ENCODE measurements around the gene MYO1E. TPM values are rescaled to one million over a fixed set of nuclear protein-coding genes. Genes with fewer than 3 reads are reported as not detected.

MYO1E gene
- total RNA-seq, 4 donors from 2014 or later, result 49.7 to 135 (median 82.2) TPM

DNA sequence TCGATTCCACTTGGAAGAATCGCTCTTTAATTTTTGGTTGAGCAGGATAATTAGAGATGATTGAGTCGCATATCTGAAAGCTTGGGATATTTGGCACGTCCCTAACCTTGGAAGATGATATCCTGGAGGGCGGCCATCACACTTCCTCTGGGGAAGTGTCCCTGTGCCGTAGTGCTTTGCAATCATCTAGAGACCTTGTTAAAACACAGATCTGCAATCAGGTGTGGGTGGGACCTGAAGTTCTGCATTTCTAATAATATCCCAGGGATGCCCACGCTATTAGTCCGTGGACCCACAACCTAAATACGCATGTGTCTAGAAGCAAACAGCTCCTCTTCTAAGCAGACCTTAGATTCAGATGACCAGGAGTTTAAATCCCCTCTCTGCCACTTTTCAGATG is 20.5 kb downstream of the MYO1E start:
- H3K9me3 ChIP-seq, result no peaks in the 10 kb centered on the region
- H3K27ac ChIP-seq, result no peak overlapping the region
- intact Hi-C loops (cut with DNase I), result no loop called here
- 71 to 81% methylated on average over 7 to 9 of the region's 9 CpGs for WGBS, 2 donors
- no peaks in the 10 kb centered on the region for H3K36me3 ChIP-seq
- H3K4me3 ChIP-seq, result no peak overlapping the region
- TF ChIP-seq POLR2A (IDR thresholded peaks at IDR 0.05), result no peak
- TF ChIP-seq, protein P1, sequence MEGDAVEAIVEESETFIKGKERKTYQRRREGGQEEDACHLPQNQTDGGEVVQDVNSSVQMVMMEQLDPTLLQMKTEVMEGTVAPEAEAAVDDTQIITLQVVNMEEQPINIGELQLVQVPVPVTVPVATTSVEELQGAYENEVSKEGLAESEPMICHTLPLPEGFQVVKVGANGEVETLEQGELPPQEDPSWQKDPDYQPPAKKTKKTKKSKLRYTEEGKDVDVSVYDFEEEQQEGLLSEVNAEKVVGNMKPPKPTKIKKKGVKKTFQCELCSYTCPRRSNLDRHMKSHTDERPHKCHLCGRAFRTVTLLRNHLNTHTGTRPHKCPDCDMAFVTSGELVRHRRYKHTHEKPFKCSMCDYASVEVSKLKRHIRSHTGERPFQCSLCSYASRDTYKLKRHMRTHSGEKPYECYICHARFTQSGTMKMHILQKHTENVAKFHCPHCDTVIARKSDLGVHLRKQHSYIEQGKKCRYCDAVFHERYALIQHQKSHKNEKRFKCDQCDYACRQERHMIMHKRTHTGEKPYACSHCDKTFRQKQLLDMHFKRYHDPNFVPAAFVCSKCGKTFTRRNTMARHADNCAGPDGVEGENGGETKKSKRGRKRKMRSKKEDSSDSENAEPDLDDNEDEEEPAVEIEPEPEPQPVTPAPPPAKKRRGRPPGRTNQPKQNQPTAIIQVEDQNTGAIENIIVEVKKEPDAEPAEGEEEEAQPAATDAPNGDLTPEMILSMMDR (IDR thresholded peaks at IDR 0.05), result no peak
- no peaks in the 10 kb centered on the region for H3K27me3 ChIP-seq
- DNase-seq, result no peak
- peaks cover 8 to 57% (median 24%) of the 10 kb centered on the region in 3 donors for H3K4me1 ChIP-seq

- intact Hi-C loops (cut with DNase I), result no loop called here
Observed at GRCh38 chr15:59350421-59350732, 22.3 kb downstream of the MYO1E start.

DNA sequence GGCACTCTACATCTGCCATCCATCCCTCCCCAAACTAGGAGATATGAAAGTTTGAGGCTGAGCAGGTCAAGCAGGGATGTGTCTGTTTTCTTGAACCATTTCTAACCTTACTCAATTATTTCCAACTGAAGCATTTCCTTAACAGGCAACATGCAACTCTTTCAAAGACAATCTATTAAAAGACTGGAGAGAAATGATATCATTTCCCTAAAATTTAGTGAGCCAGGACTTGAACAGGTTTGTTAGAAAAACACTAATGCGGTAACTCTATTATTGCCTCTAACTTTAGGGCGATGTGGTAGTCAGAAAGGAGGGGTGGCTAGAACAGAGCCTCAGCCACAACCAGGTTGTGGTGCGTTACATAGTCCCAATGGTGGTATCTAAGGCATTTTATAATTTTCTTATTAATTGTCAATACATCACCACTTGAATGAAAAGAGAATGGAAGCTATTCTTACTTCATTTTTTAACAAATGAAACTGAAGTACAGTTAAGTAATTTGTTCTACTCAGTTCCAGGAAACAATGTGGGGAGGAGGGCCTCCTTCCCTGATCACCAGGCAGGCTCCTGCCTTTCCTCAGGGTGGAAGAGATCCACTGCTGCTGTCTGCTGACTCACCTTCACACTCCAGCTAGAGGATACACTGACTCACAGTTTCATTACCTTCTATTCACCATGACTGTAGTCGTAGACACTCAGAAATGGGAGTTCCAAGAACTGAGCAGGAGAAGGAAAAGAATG is 22.8 kb downstream of the MYO1E start:
- Histone ChIP-seq H3K27me3 (no peaks in the 10 kb centered on the region), H3K36me3 (no peaks in the 10 kb centered on the region), H3K4me3 (no peak overlapping the region), H3K9me3 (no peaks in the 10 kb centered on the region), H3K4me1 (peaks cover 8 to 57% (median 24%) of the 10 kb centered on the region in 3 donors), H3K27ac (peak overlapping the region; percentile 69 to 87 (median 78))
- TF ChIP-seq, protein P1 (IDR thresholded peaks at IDR 0.05), result no peak
- TF ChIP-seq POLR2A (IDR thresholded peaks at IDR 0.05), result no peak
- intact Hi-C loops (cut with DNase I), result no loop called here
- 36 to 53% methylated on average over 4 of the region's 4 CpGs for WGBS, 2 donors
- no peak for DNase-seq

More at GRCh38 chr15:59350421-59350732, 22.3 kb downstream of the MYO1E start:
- 38 to 55% methylated on average over 1 of the region's 1 CpG for WGBS, 2 donors
- no peak overlapping the region for H3K4me3 ChIP-seq
- peaks cover 8 to 59% (median 24%) of the 10 kb centered on the region in 3 donors for H3K4me1 ChIP-seq
- H3K36me3 ChIP-seq, result no peaks in the 10 kb centered on the region
- DNase-seq, result no peak
- TF ChIP-seq POLR2A (IDR thresholded peaks at IDR 0.05), result no peak
- TF ChIP-seq, protein P1 (IDR thresholded peaks at IDR 0.05), result no peak
- peak overlapping the region; percentile 69 to 87 (median 78) for H3K27ac ChIP-seq
- H3K9me3 ChIP-seq, result no peaks in the 10 kb centered on the region
- no peaks in the 10 kb centered on the region for H3K27me3 ChIP-seq

DNA sequence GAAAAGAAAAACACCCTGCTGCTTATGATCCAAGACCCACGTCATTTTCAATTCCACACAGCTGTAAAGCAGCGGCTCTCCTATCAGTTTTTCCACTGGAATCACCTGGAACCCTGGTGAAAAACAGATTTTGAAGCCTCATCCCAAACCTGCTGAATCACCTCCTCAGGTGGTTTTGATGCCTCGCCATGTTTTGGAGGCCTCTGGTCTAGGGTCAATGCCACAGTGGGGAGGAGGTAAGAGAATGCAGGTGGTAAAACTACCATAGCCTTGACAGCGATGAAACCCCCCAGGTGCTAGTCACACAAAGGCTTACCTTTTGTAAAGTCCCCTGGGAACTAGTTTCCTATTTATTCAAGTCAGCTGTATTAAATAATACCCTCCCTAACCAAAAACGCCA is 24.8 kb downstream of the MYO1E start:
- Histone ChIP-seq H3K27me3 (no peaks in the 10 kb centered on the region), H3K36me3 (no peaks in the 10 kb centered on the region), H3K4me3 (no peak overlapping the region), H3K4me1 (peaks cover 8 to 39% (median 17%) of the 10 kb centered on the region in 3 donors), H3K9me3 (no peaks in the 10 kb centered on the region), H3K27ac (no peak overlapping the region)
- 80 to 87% methylated on average over 5 of the region's 5 CpGs for WGBS, 2 donors
- intact Hi-C loops (cut with DNase I), result no loop called here
- TF ChIP-seq, protein P1 (IDR thresholded peaks at IDR 0.05), result no peak
- TF ChIP-seq POLR2A (IDR thresholded peaks at IDR 0.05), result no peak
- DNase-seq, result no peak

GRCh38 chr15:59346951-59347350 is 25.7 kb downstream of the MYO1E start:
- Histone ChIP-seq H3K9me3 (no peaks in the 10 kb centered on the region), H3K36me3 (no peaks in the 10 kb centered on the region), H3K4me1 (peaks cover 8 to 36% (median 17%) of the 10 kb centered on the region in 3 donors), H3K27ac (no peak overlapping the region), H3K27me3 (no peaks in the 10 kb centered on the region), H3K4me3 (no peak overlapping the region)
- TF ChIP-seq POLR2A (IDR thresholded peaks at IDR 0.05), result no peak
- TF ChIP-seq, protein P1 (IDR thresholded peaks at IDR 0.05), result no peak
- intact Hi-C loops (cut with DNase I), result no loop called here
- WGBS, 2 donors, result 84 to 85% methylated on average over 11 to 12 of the region's 12 CpGs
- DNase-seq, result no peak
